A549 (cell line): ENCODE results near the gene FRMD8. TPM values are rescaled to one million over a fixed set of nuclear protein-coding genes. Genes with fewer than 3 reads are reported as not detected.

ENCODE experiments used
- ATAC-seq, 2 experiments: fragments of 200-7000 bp in 1 of 2; fragments of >200 bp in 1 of 2; cut with Nextera tagmentation in 1 of 2; cut with Tn5 transposase in 1 of 2; 3 replicates each; pipeline versions ENCODE4 v1.8.0 to v1.9.1; 2018 to 2020; ENCODE audit warnings: mild to moderate bottlenecking in 1 of 2, moderate library complexity in 1 of 2
- CTCF ChIA-PET: fragments of 300-600 bp; sonication (Branson Sonifier 250); formaldehyde crosslinking; extraction: SDS; loops from one replicate; lab custom pipeline; 2021; ENCODE audit warnings: antibody characterized with exemption, inconsistent platforms; lab: Yijun Ruan, JAX
- POLR2A ChIA-PET: fragments of 350-600 bp; formaldehyde crosslinking; extraction: SDS; loops from one replicate; lab custom pipeline; 2021; ENCODE audit warnings: antibody characterized with exemption, inconsistent platforms; lab: Yijun Ruan, JAX
- DNase-seq, 2 experiments: peaks; one replicate each; pipeline versions ENCODE4 v3.0.0 to v3.0.0-alpha.2; 2011 to 2016; ENCODE audit warnings: low read depth in 1 of 2, low spot score in 1 of 2
- FAIRE-seq: peaks from 2 replicates; lab custom pipeline; 2011; peaks lifted over from hg19 to GRCh38; lab: Jason Lieb, UNC
- H3K27ac ChIP-seq, 2 experiments: fragments of >200 bp; sonication (Bioruptor Twin); formaldehyde crosslinking; 3 replicates each; pipeline ENCODE4 v1.5.1; 2016 to 2017
- H3K4me1 ChIP-seq: fragments of >200 bp; sonication (Bioruptor Twin); formaldehyde crosslinking; 3 replicates; pipeline ENCODE4 v1.6.1; 2016
- H3K4me2 ChIP-seq: fragments of >200 bp; sonication (Bioruptor Twin); formaldehyde crosslinking; 3 replicates; pipeline ENCODE4 v1.6.1; 2016
- H3K4me3 ChIP-seq: fragments of >200 bp; sonication (Bioruptor Twin); formaldehyde crosslinking; 3 replicates; pipeline ENCODE4 v1.5.1; 2016
- H3K9me3 ChIP-seq: fragments of >200 bp; sonication (Bioruptor Twin); formaldehyde crosslinking; 3 replicates; pipeline ENCODE4 v1.6.1; 2016
- ATOH8 ChIP-seq: fragments of 250-450 bp; sonication (Bioruptor Pico); IDR thresholded peaks from 2 replicates; pipeline ENCODE4 v1.5.0; 2020; ENCODE audit warnings: low read depth, mild to moderate bottlenecking, moderate library complexity
- CBX2 ChIP-seq: fragments of 200-600 bp; sonication (generic); IDR thresholded peaks from 2 replicates; pipeline ENCODE4 v1.6.1; 2016; ENCODE audit warnings: low read depth, mild to moderate bottlenecking, borderline replicate concordance
- CBX8 ChIP-seq: fragments of 200-600 bp; sonication (generic); IDR thresholded peaks from 2 replicates; pipeline ENCODE4 v1.6.1; 2016
- CEBPB ChIP-seq, 2 experiments: fragments of >200 bp in 1 of 2; sonication (Bioruptor Twin) in 1 of 2; formaldehyde crosslinking in 1 of 2; IDR thresholded peaks; 2 replicates each; pipeline ENCODE4 v1.6.1; 2012 to 2016
- CHD4 ChIP-seq: fragments of 200-600 bp; sonication (generic); IDR thresholded peaks from 2 replicates; pipeline ENCODE4 v1.6.1; 2016; ENCODE audit warnings: antibody characterized with exemption, mild to moderate bottlenecking, borderline replicate concordance
- CTCF ChIP-seq: fragments of >200 bp; sonication (Bioruptor Twin); formaldehyde crosslinking; IDR thresholded peaks from 3 replicates; pipeline ENCODE4 v1.5.1; 2016
- EHF ChIP-seq: fragments of 250-450 bp; sonication (Bioruptor Pico); IDR thresholded peaks from 2 replicates; pipeline ENCODE4 v1.5.0; 2020; ENCODE audit warnings: mild to moderate bottlenecking
- EP300 ChIP-seq, 2 experiments: fragments of >200 bp; sonication (Bioruptor Twin); formaldehyde crosslinking; IDR thresholded peaks; 2 replicates in 1 of 2; 3 replicates in 1 of 2; pipeline ENCODE4 v1.6.1; 2016 to 2017
- ESRRA ChIP-seq: fragments of 150-350 bp; IDR thresholded peaks from 2 replicates; pipeline ENCODE4 v1.6.1; 2014; ENCODE audit warnings: mild to moderate bottlenecking, low read length, borderline replicate concordance
- FOSB ChIP-seq: fragments of 250-450 bp; sonication (Bioruptor Pico); IDR thresholded peaks from 2 replicates; pipeline ENCODE4 v1.5.0; 2020; ENCODE audit warnings: mild to moderate bottlenecking, moderate library complexity
- FOXS1 ChIP-seq: fragments of 250-450 bp; sonication (Bioruptor Pico); IDR thresholded peaks from 2 replicates; pipeline ENCODE4 v1.5.0; 2020; ENCODE audit warnings: mild to moderate bottlenecking, moderate library complexity
- GATA3 ChIP-seq: IDR thresholded peaks from 2 replicates; pipeline ENCODE4 v1.6.1; 2012; ENCODE audit warnings: borderline replicate concordance
- HES2 ChIP-seq: fragments of >200 bp; sonication (Bioruptor Twin); formaldehyde crosslinking; IDR thresholded peaks from 2 replicates; pipeline ENCODE4 v1.6.1; 2016
- HOXA7 ChIP-seq: fragments of 250-450 bp; sonication (Bioruptor Pico); IDR thresholded peaks from 2 replicates; pipeline ENCODE4 v1.5.0; 2020; ENCODE audit warnings: mild to moderate bottlenecking, moderate library complexity
- JUNB ChIP-seq: fragments of >200 bp; sonication (Bioruptor Twin); formaldehyde crosslinking; IDR thresholded peaks from 2 replicates; pipeline ENCODE4 v1.6.1; 2016
- MAFK ChIP-seq: fragments of 450-650 bp; IDR thresholded peaks from 2 replicates; pipeline ENCODE4 v1.6.1; 2014; ENCODE audit not compliant: partially characterized antibody
- MAX ChIP-seq: IDR thresholded peaks from 2 replicates; pipeline ENCODE4 v1.6.1; 2012
- MYC ChIP-seq: IDR thresholded peaks from 2 replicates; pipeline ENCODE4 v1.6.1; 2012; ENCODE audit warnings: mild to moderate bottlenecking, inconsistent platforms, low read length, improper control_type of control experiment, borderline replicate concordance
- NR3C1 ChIP-seq: fragments of >200 bp; sonication (Bioruptor Twin); formaldehyde crosslinking; IDR thresholded peaks from 3 replicates; pipeline ENCODE4 v1.6.1; 2017
- PBX3 ChIP-seq: IDR thresholded peaks from 2 replicates; pipeline ENCODE4 v1.6.1; 2012
- PHF8 ChIP-seq: fragments of 200-600 bp; sonication (generic); IDR thresholded peaks from 2 replicates; pipeline ENCODE4 v1.6.1; 2016; ENCODE audit warnings: low read depth, mild to moderate bottlenecking, antibody characterized with exemption, moderate library complexity, borderline replicate concordance
- POLR2A ChIP-seq: IDR thresholded peaks from 2 replicates; pipeline ENCODE4 v1.6.1; 2012; ENCODE audit warnings: mild to moderate bottlenecking, low read length
- POLR2AphosphoS2 ChIP-seq: conservative IDR thresholded peaks from 2 replicates; pipeline ENCODE4 v1.6.1; 2012; ENCODE audit warnings: low read length, improper control_type of control experiment, inconsistent platforms
- RAD21 ChIP-seq, 2 experiments: fragments of >200 bp in 1 of 2; sonication (Bioruptor Twin) in 1 of 2; formaldehyde crosslinking in 1 of 2; IDR thresholded peaks in 1 of 2; conservative IDR thresholded peaks in 1 of 2; 2 replicates in 1 of 2; 3 replicates in 1 of 2; pipeline ENCODE4 v1.6.1; 2012 to 2018; ENCODE audit warnings: inconsistent platforms in 1 of 2
- RARB ChIP-seq: fragments of 250-450 bp; sonication (Bioruptor Pico); IDR thresholded peaks from 2 replicates; pipeline ENCODE4 v1.8.0; 2021; ENCODE audit warnings: mild to moderate bottlenecking, moderate library complexity
- RCOR1 ChIP-seq: fragments of 150-350 bp; IDR thresholded peaks from 2 replicates; pipeline ENCODE4 v1.6.1; 2014; ENCODE audit warnings: antibody characterized with exemption, low read length, low read depth
- REST ChIP-seq: fragments of 200-600 bp; sonication (generic); IDR thresholded peaks from 2 replicates; pipeline ENCODE4 v1.6.1; 2016; ENCODE audit warnings: antibody characterized with exemption, mild to moderate bottlenecking, moderate library complexity
- RNF2 ChIP-seq: fragments of 200-600 bp; sonication (generic); IDR thresholded peaks from 2 replicates; pipeline ENCODE4 v1.6.1; 2016; ENCODE audit warnings: low read depth, mild to moderate bottlenecking, antibody characterized with exemption, moderate library complexity, borderline replicate concordance
- SMC3 ChIP-seq: fragments of >200 bp; sonication (Bioruptor Twin); formaldehyde crosslinking; IDR thresholded peaks from 3 replicates; pipeline ENCODE4 v1.6.1; 2018; ENCODE audit warnings: inconsistent platforms
- SREBF2 ChIP-seq: fragments of 450-650 bp; IDR thresholded peaks from 2 replicates; pipeline ENCODE4 v1.6.1; 2014; ENCODE audit warnings: mild to moderate bottlenecking, moderate library complexity
- TFCP2L1 ChIP-seq: fragments of 250-450 bp; sonication (Bioruptor Pico); IDR thresholded peaks from 2 replicates; pipeline ENCODE4 v1.5.0; 2021; ENCODE audit warnings: mild to moderate bottlenecking
- TP53 ChIP-seq: fragments of 250-450 bp; sonication (Bioruptor Pico); IDR thresholded peaks from 2 replicates; pipeline ENCODE4 v1.5.0; 2021; ENCODE audit warnings: mild to moderate bottlenecking, moderate library complexity
- ZNF302 ChIP-seq: fragments of 250-450 bp; sonication (Bioruptor Pico); IDR thresholded peaks from 2 replicates; pipeline ENCODE4 v1.9.0; 2021; ENCODE audit warnings: inconsistent platforms, mild to moderate bottlenecking, moderate library complexity
- WGBS: methylation state at CpG from one replicate; pipeline ENCODE4 v1.1.6; 2017; ENCODE audit errors: missing lambda C conversion rate; 5-methylcytosine and 5-hydroxymethylcytosine counted together
- polyA plus RNA-seq, 4 experiments: library from polyadenylated mRNA; depleted of rRNA in 3 of 4; stranded (reverse); fragments of >200 nt; fragmentation: RNase III in 1 of 4; extraction: RNeasy Plus Mini Kit Qiagen cat#74134 plus additional on column Dnase treatment in 1 of 4; gene quantifications; 2 replicates in 3 of 4; 3 replicates in 1 of 4; pipeline ENCODE4 v1.2.3, GENCODE V29; 2011 to 2017

FRMD8 gene
- polyA plus RNA-seq, 2 of the 4 experiments (the other 2 are of a cell fraction) = 12.9 to 20.0 TPM

GRCh38 chr11:65418681-65419459, 32.4 kb downstream of the FRMD8 start:
- ChIA-PET CTCF (interaction anchor here (0.8 to 17.0 kb wide), 7 partner anchors 12 to 91 kb away, joined by 3 to 208 read pairs (median 5); partner anchors contain the start of genes FRMD8 and SLC25A45), POLR2A (interaction anchor here (0.7 to 17.5 kb wide), 14 partner anchors 8 to 85 kb away, joined by 3 to 756 read pairs (median 9); partner anchors contain the start of genes MALAT1, NEAT1 and SLC25A45)
- DNase-seq = peak; percentile 94 to 98
- ATAC-seq = peak; percentile 12 to 52
- Histone ChIP-seq H3K27ac (peak overlapping the region; percentile 97 to 100), H3K4me2 (peak overlapping the region; percentile 89), H3K4me3 (peak overlapping the region; percentile 30), H3K9me3 (no peaks in the 10 kb centered on the region), H3K4me1 (peaks cover 52% of the 10 kb centered on the region)
- no peak for FAIRE-seq
- WGBS = under 1% methylated on average over 15 of the region's 15 CpGs
- no peak; the same call in 1 of the 2 replicates for TF ChIP-seq POLR2A
- TF ChIP-seq SMC3 = 0 out of 3 replicates have a peak, but pooled peaks have one; percentile 2
- no peak for TF ChIP-seq CHD4
- peak; percentile 93 for TF ChIP-seq GATA3
- no peak for TF ChIP-seq CBX8
- peak; percentile 85; the same call in 1 of the 2 replicates for TF ChIP-seq RARB
- TF ChIP-seq EHF = peak; percentile 87
- TF ChIP-seq CEBPB (IDR thresholded peaks at IDR 0.05) = peak in 1 of 2 experiments; percentile 80; a peak in 2 of 4 replicates
- TF ChIP-seq ESRRA = peak; percentile 71
- TF ChIP-seq SREBF2 = no peak
- TF ChIP-seq ZNF302 (CRISPR knock-in tag) = peak; percentile 55; the same call in 1 of the 2 replicates
- no peak for TF ChIP-seq PHF8
- TF ChIP-seq JUNB = peak; percentile 50
- no peak for TF ChIP-seq CBX2
- no peak for TF ChIP-seq RNF2
- no peak for TF ChIP-seq RCOR1
- peak; percentile 22; the same call in 1 of the 2 replicates for TF ChIP-seq MYC
- peak; percentile 79; the same call in 1 of the 2 replicates for TF ChIP-seq PBX3
- TF ChIP-seq REST = no peak; the same call in 1 of the 2 replicates
- no peak for TF ChIP-seq RAD21 (conservative IDR thresholded peaks at IDR 0.05 in 1 of 2, IDR thresholded peaks at IDR 0.05 in 1 of 2)
- TF ChIP-seq ATOH8 = peak; percentile 91
- peak; percentile 99 for TF ChIP-seq MAFK
- peak; percentile 56; the same call in 1 of the 2 replicates for TF ChIP-seq POLR2AphosphoS2
- peak; percentile 82; the same call in 1 of the 2 replicates for TF ChIP-seq FOXS1 (CRISPR knock-in tag)
- peak; percentile 93 for TF ChIP-seq MAX
- no peak for TF ChIP-seq CTCF
- TF ChIP-seq HOXA7 (CRISPR knock-in tag) = peak; percentile 96
- TF ChIP-seq TP53 (CRISPR knock-in tag) = peak; percentile 82
- TF ChIP-seq EP300 (IDR thresholded peaks at IDR 0.05) = peak; percentile 76 to 83; a peak in 4 of 5 replicates
- peak; percentile 92 for TF ChIP-seq FOSB (CRISPR knock-in tag)
- no peak for TF ChIP-seq NR3C1
- TF ChIP-seq TFCP2L1 = peak; percentile 93
- TF ChIP-seq HES2 = no peak
